AG09309 (cell line): Measurements from ENCODE around the gene RAI1.

Source experiments
- DNase-seq: peaks from one replicate; pipeline ENCODE4 v3.0.0-alpha.2; 2010; ENCODE audit warnings: low read depth
- H3K4me3 ChIP-seq: 2 replicates; pipeline ENCODE4 v1.5.1; 2011; ENCODE audit warnings: mild to moderate bottlenecking, low read depth, low read length, moderate library complexity; ENCODE audit not compliant: control insufficient read depth
- TF ChIP-seq, protein P1 (sequence below): IDR thresholded peaks from 2 replicates; pipeline ENCODE4 v1.5.1; 2011; ENCODE audit warnings: mild to moderate bottlenecking, low read depth, low read length, inconsistent platforms; ENCODE audit not compliant: insufficient read depth, control insufficient read depth; ENCODE audit errors: missing control alignments

The RAI1 gene

DNA sequence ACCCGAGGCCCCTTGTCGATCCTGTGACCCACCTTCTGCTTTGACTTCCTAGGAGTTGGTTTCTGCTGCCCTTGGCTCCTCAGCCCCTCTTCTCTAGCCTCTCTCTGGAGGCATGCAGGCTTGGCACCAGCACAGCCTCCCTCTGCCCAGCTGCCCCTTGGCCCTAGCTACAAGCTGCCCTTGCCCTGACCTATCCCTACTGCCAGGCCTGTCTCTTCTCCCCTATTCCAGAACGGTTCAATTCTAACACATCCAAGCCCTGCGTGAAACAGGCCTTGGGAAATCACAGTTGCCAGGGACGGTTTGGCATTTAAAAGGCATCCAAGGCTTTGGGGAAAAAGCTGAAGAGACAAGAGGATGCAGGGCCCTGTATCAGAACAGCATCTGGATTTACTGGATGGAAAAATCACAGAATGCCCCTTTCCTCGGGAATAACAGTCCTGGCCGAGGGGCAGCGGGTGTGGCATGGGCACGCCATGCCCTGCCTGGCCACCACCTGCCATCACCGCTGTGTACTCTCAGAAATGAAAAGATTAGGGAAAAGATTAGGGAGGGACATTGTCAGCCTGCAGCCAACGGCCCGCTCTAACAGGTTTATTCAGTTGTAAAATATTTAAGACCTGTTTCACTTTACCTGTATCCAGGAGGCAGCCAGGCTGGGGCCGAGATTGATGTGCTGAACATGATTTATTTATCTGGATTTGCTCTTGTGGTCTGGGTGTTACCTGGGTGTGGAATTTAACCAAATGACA lies 15.8 kb downstream of the RAI1 start:
- H3K4me3 ChIP-seq: no peak overlapping the region
- TF ChIP-seq, protein P1, sequence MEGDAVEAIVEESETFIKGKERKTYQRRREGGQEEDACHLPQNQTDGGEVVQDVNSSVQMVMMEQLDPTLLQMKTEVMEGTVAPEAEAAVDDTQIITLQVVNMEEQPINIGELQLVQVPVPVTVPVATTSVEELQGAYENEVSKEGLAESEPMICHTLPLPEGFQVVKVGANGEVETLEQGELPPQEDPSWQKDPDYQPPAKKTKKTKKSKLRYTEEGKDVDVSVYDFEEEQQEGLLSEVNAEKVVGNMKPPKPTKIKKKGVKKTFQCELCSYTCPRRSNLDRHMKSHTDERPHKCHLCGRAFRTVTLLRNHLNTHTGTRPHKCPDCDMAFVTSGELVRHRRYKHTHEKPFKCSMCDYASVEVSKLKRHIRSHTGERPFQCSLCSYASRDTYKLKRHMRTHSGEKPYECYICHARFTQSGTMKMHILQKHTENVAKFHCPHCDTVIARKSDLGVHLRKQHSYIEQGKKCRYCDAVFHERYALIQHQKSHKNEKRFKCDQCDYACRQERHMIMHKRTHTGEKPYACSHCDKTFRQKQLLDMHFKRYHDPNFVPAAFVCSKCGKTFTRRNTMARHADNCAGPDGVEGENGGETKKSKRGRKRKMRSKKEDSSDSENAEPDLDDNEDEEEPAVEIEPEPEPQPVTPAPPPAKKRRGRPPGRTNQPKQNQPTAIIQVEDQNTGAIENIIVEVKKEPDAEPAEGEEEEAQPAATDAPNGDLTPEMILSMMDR: no peak
- no peak for DNase-seq

DNA sequence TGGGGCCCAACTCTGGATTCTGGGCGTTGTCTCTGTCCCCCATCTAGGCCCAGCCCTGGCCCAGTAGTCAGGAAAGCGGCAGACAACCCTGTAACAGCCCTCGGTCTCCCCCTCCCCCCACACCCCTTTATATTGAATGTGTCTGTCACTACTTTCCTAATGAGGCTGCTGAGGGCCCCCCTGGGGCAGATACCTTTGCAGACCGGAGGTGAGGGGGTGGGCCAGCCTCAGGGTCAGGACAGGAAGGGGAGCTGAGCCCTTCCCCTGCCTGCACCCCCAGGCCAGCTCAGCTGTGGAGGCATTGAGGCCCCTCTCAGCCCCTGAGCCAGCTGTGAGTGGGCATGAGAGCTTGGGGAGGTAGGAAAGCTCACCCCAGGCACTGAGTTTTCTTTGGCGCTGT lies 17.1 kb downstream of the RAI1 start:
- no peak for DNase-seq
- H3K4me3 ChIP-seq: no peak overlapping the region
- TF ChIP-seq, protein P1: no peak

DNA sequence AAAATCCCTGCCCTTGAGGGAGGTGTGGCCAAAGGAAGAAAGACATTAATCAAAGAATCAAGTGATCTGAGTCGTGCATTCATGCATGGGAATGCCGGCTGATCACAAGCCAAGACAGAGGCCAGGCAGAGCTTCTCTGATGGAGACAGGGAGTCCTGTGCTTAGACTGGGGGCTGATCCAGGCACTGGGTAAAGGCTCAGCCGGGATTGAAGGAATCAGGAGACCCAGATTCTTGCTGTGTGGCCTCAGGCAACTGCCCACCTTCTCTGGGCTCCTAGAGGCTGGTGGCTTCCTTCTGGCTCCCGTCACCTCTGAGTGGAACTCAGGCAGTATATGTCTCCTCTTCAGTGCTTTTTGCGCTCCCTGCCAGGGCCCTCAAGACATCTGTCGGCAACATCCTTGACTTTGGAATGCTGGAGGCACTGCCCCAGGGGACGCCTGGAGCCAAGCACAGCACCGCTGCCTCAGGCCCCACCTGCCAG lies 17.7 kb downstream of the RAI1 start:
- no peak for DNase-seq
- no peak overlapping the region for H3K4me3 ChIP-seq
- TF ChIP-seq, protein P1: no peak

DNA sequence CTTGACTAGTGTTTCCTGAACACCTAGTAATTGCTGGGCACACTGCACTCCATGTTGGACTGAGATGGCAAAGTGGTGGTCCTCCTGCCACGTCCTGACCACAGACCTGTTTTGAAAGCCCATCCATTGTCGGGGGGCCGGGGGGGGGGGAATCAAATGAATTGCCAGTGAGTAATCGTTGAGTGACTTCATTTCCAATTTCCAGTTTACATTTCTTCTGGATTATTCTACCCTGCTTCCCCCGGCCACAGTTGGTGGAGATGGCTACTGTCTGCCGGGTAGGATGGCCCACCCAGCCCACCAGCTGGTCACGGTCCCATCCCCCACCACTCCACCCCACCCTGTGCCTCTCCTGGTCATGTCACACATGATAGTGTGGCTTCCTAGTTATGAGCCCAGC lies 18.2 kb downstream of the RAI1 start:
- no peak for DNase-seq
- no peak overlapping the region for H3K4me3 ChIP-seq
- TF ChIP-seq, protein P1: no peak

DNA sequence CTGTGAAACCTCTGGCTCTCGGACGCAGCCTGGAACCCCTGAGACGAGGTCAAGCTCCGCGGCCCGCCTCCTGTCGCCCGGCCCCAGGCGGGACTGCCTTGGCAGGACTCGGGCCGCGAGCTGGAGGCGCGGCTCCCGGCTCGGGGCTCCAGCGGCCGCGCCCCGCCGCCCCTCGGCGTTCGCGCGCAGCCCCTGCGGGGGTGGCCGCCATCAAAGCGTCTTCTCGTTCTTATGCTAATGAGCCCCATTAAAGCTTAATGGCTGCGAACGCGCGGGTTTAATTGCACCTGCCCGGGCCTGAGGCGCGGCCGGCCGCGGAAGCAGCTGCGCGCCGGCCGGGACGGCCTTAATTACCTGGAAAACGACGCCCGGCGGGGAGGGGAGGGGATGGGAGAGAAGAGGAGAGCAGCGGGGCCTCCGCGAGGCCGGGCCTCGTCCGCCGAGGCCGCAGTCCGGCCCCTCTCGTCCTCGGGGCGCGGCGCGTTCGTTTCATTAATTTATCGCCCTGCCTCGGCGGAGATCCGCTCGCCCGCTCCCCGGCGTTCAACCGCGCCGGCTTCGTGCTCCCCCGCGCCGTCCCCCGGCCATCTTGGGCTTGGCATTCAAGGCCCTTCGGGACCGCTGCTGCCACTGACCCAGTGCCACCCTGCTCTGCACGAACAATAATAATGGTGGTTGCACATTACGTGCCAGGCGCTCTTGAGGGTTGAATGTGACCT lies 19.2 kb downstream of the RAI1 start:
- TF ChIP-seq, protein P1: no peak
- DNase-seq: no peak
- no peak overlapping the region for H3K4me3 ChIP-seq

DNA sequence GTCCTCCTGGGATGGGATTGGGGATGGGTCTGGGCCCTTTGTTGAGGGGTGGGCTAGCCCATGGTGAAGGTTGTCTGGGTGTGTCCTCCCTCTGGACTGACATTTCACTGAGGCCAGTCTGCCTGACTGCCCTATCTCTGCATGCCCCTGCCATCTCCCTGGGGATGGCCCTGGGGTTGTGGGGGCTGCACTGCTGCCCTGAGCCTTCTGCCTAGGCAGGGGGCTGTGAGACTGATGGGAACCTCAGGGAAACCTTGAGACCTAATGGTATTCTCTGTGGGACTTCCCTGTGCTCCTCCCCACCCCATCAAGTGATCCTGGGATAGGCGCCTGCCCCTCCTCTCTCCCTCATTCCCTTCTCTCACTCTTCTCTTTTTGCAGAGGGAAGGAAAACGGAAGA lies 19.9 kb downstream of the RAI1 start:
- no peak overlapping the region for H3K4me3 ChIP-seq
- no peak for DNase-seq
- TF ChIP-seq, protein P1: no peak
